Subcutaneous abdominal adipose tissue (tissue), 5 donors: Measurements from ENCODE around the gene CYTH3.
"Not testable (repeated sequence)": the region's sequence is repeated elsewhere in the genome, so short reads cannot be mapped to it uniquely, and the experiment has no call there.

Experiments
- H3K27ac ChIP-seq: one replicate; pipeline ENCODE4 v1.7.0; 2013; ENCODE audit warnings: low read depth, mild to moderate bottlenecking, inconsistent platforms, low read length, moderate library complexity
- H3K27me3 ChIP-seq, 5 donors: one replicate each; pipeline ENCODE4 v1.7.0; 2013; ENCODE audit warnings: low read length in 5 of 5, inconsistent platforms in 1 of 5; ENCODE audit not compliant: control insufficient read depth in 5 of 5, insufficient read depth in 4 of 5
- H3K36me3 ChIP-seq, 5 donors: one replicate each; pipeline ENCODE4 v1.7.0; 2013; ENCODE audit warnings: low read length in 5 of 5; ENCODE audit not compliant: control insufficient read depth in 5 of 5, insufficient read depth in 5 of 5
- H3K4me1 ChIP-seq, 5 donors: one replicate each; pipeline ENCODE4 v1.7.0; 2013; ENCODE audit warnings: low read length in 5 of 5, mild to moderate bottlenecking in 3 of 5, moderate library complexity in 1 of 5; ENCODE audit not compliant: control insufficient read depth in 5 of 5, insufficient read depth in 5 of 5
- H3K4me3 ChIP-seq, 5 donors: one replicate each; pipeline ENCODE4 v1.7.0; 2013; ENCODE audit warnings: low read length in 5 of 5, low read depth in 1 of 5
- H3K9ac ChIP-seq, 5 donors: one replicate each; pipeline ENCODE4 v1.7.0; 2013; ENCODE audit warnings: low read length in 5 of 5, mild to moderate bottlenecking in 4 of 5, moderate library complexity in 3 of 5
- H3K9me3 ChIP-seq, 5 donors: one replicate each; pipeline ENCODE4 v1.7.0; 2013; ENCODE audit warnings: low read length in 5 of 5; ENCODE audit not compliant: control insufficient read depth in 5 of 5
- donor health status: healthy.
- donor health status: healthy.
- donor health status: healthy.
- donor health status: healthy.
- donor health status: healthy.

CYTH3 gene

GRCh38 chr7:6284055-6284400 lies 11.6 kb upstream of the CYTH3 start:
- no peak overlapping the region for H3K27ac ChIP-seq

GRCh38 chr7:6283391-6284054 lies 11.1 kb upstream of the CYTH3 start:
- not testable (repeated sequence) for H3K9ac ChIP-seq, H3K27ac ChIP-seq, H3K4me1 ChIP-seq, H3K4me3 ChIP-seq, H3K27me3 ChIP-seq, H3K36me3 ChIP-seq, H3K9me3 ChIP-seq

More at GRCh38 chr7:6284055-6284400, 11.6 kb upstream of the CYTH3 start:
- no peaks in the 10 kb centered on the region for H3K27me3 ChIP-seq
- peaks cover 0 to 8% (median 0%) of the 10 kb centered on the region in 5 donors for H3K4me1 ChIP-seq
- no peaks in the 10 kb centered on the region for H3K9me3 ChIP-seq
- H3K9ac ChIP-seq: no peak overlapping the region
- H3K4me3 ChIP-seq: no peak overlapping the region
- no peaks in the 10 kb centered on the region for H3K36me3 ChIP-seq

DNA sequence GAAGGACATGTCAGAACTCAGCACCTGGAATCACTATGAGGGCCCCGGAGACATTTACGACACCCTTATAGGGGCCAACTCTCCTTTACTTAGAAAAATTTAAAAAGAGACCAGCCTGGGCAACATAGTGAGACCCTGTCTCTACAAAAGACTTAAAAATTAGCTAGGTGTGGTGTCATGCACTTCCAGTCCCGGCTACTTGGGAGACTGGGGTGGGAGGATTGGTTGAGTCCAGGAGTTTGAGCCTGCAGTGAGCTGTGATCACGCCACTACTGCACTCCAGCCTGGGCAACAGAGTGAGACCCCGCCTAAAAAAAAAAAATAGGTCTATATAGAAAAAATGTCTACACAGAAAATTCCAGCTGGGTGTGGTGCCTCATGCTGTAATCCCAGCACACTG lies 7.5 kb upstream of the CYTH3 start:
- no peak overlapping the region for H3K4me3 ChIP-seq
- no peaks in the 10 kb centered on the region for H3K27me3 ChIP-seq
- no peak overlapping the region for H3K27ac ChIP-seq
- peaks cover 0 to 5% (median 0%) of the 10 kb centered on the region in 5 donors for H3K4me1 ChIP-seq
- no peak overlapping the region for H3K9ac ChIP-seq
- no peaks in the 10 kb centered on the region for H3K9me3 ChIP-seq
- H3K36me3 ChIP-seq: no peaks in the 10 kb centered on the region

DNA sequence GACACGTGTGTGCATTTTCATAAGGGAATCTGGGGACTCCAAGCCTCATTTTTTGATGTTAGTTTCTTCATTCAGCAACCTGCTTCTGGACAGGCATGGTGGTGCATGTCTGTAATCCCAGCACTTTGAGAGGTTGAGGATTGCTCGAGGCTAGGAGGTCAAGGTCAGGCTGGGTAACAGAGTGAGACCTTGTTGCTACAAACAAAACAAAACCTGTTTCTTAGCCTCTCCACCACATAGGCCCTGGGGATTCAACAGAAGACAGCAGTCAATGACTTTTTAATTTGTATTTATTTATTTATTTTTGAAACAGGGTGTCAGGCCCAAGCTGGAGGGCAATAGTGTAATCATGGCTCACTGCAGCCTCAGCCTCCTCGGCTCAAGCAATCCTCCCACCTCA lies 6.9 kb upstream of the CYTH3 start:
- Histone ChIP-seq H3K4me3 (no peak overlapping the region), H3K27me3 (no peaks in the 10 kb centered on the region), H3K27ac (no peak overlapping the region), H3K36me3 (no peaks in the 10 kb centered on the region), H3K4me1 (no peaks in the 10 kb centered on the region), H3K9me3 (no peaks in the 10 kb centered on the region), H3K9ac (no peak overlapping the region)

DNA sequence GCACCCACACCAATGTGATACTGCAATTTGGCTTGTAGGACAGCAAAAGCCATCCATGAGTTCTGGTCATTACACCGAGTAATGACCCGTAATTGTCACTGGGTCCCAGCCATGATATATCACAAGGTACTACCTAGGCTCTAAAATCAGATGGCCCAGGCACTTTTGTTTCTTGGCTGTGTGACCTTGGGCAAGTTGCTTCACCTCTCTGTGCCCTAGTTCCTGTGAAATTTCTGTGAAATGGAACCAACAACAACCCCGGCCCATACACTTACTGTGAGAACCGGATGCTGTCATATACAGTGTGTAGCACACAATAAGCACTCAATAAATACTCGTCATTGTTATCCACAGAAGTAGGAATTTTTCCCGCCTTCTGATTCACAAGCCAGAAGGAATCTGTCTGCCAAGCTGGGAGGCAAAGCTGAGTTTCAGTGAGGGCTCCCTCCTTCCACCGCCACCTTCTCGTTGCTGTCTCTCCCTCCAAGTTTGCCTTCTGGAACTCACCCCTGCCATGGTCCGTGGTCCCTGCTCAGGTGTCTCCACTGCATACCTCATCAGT lies 6.4 kb upstream of the CYTH3 start:
- no peak overlapping the region for H3K4me3 ChIP-seq
- H3K36me3 ChIP-seq: no peaks in the 10 kb centered on the region
- no peaks in the 10 kb centered on the region for H3K4me1 ChIP-seq
- H3K9ac ChIP-seq: no peak overlapping the region
- H3K27me3 ChIP-seq: no peaks in the 10 kb centered on the region
- no peaks in the 10 kb centered on the region for H3K9me3 ChIP-seq
- H3K27ac ChIP-seq: no peak overlapping the region

- Histone ChIP-seq H3K4me1 (peaks cover 0 to 9% (median 6%) of the 10 kb centered on the region in 5 donors), H3K9me3 (no peaks in the 10 kb centered on the region), H3K27ac (no peak overlapping the region), H3K36me3 (no peaks in the 10 kb centered on the region), H3K9ac (no peak overlapping the region), H3K27me3 (no peaks in the 10 kb centered on the region), H3K4me3 (no peak overlapping the region)
Measured at GRCh38 chr7:6277476-6277875, 5.1 kb upstream of the CYTH3 start.

DNA sequence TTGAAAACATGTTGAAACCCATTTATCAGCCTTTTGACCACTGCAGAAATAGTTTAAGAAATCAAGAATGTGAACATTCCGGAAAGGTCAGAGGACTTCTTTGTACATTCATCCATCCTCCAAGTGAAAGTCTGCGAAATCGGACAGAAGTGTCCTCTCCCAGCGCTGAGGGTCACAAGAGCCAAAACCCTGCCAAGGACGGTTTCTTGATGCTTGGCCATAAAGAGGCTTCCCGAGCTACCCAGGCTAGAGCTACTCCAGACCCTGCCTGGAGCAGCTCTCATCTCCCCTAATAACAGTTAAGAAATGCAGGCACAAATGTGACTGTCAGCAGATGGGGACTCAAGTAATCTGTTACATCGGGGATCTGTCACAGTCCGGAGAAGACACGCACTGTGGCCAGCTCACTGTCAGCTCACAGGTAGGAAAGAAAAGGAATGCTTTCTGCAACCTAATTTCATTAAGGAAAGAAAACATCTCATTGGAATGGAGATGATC lies 4.5 kb upstream of the CYTH3 start:
- Histone ChIP-seq H3K27ac (no peak overlapping the region), H3K9ac (no peak overlapping the region)

GRCh38 chr7:6274743-6275142 lies 2.3 kb upstream of the CYTH3 start:
- Histone ChIP-seq H3K9ac (no peak overlapping the region), H3K4me3 (no peak overlapping the region), H3K27me3 (no peaks in the 10 kb centered on the region), H3K4me1 (peaks cover 2 to 28% (median 21%) of the 10 kb centered on the region in 5 donors), H3K9me3 (no peaks in the 10 kb centered on the region), H3K36me3 (no peaks in the 10 kb centered on the region), H3K27ac (no peak overlapping the region)

More for the DNA sequence above, 4.5 kb upstream of the CYTH3 start:
- no peaks in the 10 kb centered on the region for H3K27me3 ChIP-seq
- no peaks in the 10 kb centered on the region for H3K9me3 ChIP-seq
- no peak overlapping the region for H3K4me3 ChIP-seq
- no peaks in the 10 kb centered on the region for H3K36me3 ChIP-seq
- peaks cover 0 to 10% (median 6%) of the 10 kb centered on the region in 5 donors for H3K4me1 ChIP-seq

DNA sequence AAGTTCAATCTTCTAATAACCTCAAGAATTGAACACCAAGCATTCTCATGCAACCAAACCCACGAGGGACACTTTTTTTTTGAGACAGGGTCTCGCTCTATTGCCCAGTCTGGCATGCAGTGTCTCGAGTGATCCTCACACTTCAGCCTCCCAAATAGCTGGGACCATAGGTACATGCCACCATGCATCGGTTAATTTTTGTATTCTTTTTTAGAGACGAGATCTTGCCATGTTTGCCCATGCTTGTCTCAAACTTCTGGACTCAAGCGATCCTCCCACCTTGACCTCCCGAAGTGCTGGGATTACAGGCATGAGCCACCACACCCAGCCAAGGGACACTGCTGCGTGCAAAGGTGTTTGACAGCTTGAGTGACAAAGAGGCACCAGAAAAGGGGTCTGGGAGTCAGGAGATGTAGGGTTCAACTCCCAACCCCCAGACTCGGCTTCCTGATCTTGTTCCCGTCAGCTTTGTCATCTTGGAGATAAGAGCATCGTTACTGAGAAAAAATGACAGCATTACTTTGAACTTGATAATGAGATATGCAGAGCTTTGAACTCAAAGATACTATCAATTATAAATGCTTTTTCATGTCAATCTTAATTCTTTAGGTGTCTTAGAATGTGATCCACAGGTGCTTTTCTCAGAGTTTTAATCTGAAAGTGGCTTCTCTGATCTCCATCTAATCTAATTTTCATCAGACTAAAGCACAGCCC lies 1.6 kb upstream of the CYTH3 start:
- H3K27me3 ChIP-seq: no peaks in the 10 kb centered on the region
- no peaks in the 10 kb centered on the region for H3K9me3 ChIP-seq
- no peak overlapping the region for H3K27ac ChIP-seq
- H3K4me3 ChIP-seq: no peak overlapping the region
- no peaks in the 10 kb centered on the region for H3K36me3 ChIP-seq
- H3K4me1 ChIP-seq: peaks cover 6 to 33% (median 26%) of the 10 kb centered on the region in 5 donors
- H3K9ac ChIP-seq: no peak overlapping the region

GRCh38 chr7:6273380-6273837 lies 985 bp upstream of the CYTH3 start:
- H3K27ac ChIP-seq: no peak overlapping the region
- H3K36me3 ChIP-seq: no peaks in the 10 kb centered on the region
- H3K27me3 ChIP-seq: no peaks in the 10 kb centered on the region
- H3K9me3 ChIP-seq: no peaks in the 10 kb centered on the region
- H3K9ac ChIP-seq: no peak overlapping the region
- peaks cover 6 to 37% (median 32%) of the 10 kb centered on the region in 5 donors for H3K4me1 ChIP-seq
- no peak overlapping the region for H3K4me3 ChIP-seq
